Embryonic facial prominence (tissue), 1 donor: ENCODE results near the gene FCAR.
"Not testable (repeated sequence)": the region's sequence is repeated elsewhere in the genome, so short reads cannot be mapped to it uniquely, and the experiment has no call there.

ENCODE experiments used
- DNase-seq: peaks from one replicate; pipeline ENCODE4 v3.0.0-alpha.2; 2016; ENCODE audit errors: extremely low spot score

FCAR gene

GRCh38 chr19:54873990-54874389 is at the start of gene FCAR:
TSS of gene FCAR (plus strand) at chr19:54874235. CDS start at chr19:54874290, 55 bp downstream.
- no peak for DNase-seq

GRCh38 chr19:54824416-54824815 is 49.6 kb upstream of the FCAR start:
- not testable (repeated sequence) for DNase-seq

- not testable (repeated sequence) for DNase-seq
Measured at GRCh38 chr19:54825326-54825725, 48.7 kb upstream of the FCAR start.

GRCh38 chr19:54828064-54828463 is 46.0 kb upstream of the FCAR start:
- DNase-seq = not testable (repeated sequence)

- not testable (repeated sequence) for DNase-seq
Measured at GRCh38 chr19:54832496-54832895, 41.5 kb upstream of the FCAR start, which contains the start of gene KIR2DS4. TSS of gene KIR2DS4 (plus strand) at chr19:54832676.

GRCh38 chr19:54835126-54835525 is 38.9 kb upstream of the FCAR start:
- DNase-seq = not testable (repeated sequence)

GRCh38 chr19:54837522-54837921 is 36.5 kb upstream of the FCAR start:
- not testable (repeated sequence) for DNase-seq

GRCh38 chr19:54843171-54843570 is 30.9 kb upstream of the FCAR start:
- not testable (repeated sequence) for DNase-seq

GRCh38 chr19:54850061-54850640 is 23.9 kb upstream of the FCAR start, which contains the start of gene KIR3DL2:
TSS of gene KIR3DL2 (plus strand) at chr19:54850443. CDS start at chr19:54850476, 33 bp downstream.
- DNase-seq = not testable (repeated sequence)

- no peak for DNase-seq
Measured at GRCh38 chr19:54850930-54851329, 23.1 kb upstream of the FCAR start.

- no peak for DNase-seq
Measured at GRCh38 chr19:54851353-54851752, 22.7 kb upstream of the FCAR start.

- DNase-seq = not testable (repeated sequence)
Measured at GRCh38 chr19:54855241-54855640, 18.8 kb upstream of the FCAR start.

GRCh38 chr19:54858476-54858875 is 15.6 kb upstream of the FCAR start:
- DNase-seq = not testable (repeated sequence)

GRCh38 chr19:54859421-54859820 is 14.6 kb upstream of the FCAR start:
- not testable (repeated sequence) for DNase-seq

GRCh38 chr19:54863459-54863858 is 10.6 kb upstream of the FCAR start:
- not testable (repeated sequence) for DNase-seq

GRCh38 chr19:54871696-54872095 is 2.3 kb upstream of the FCAR start:
- DNase-seq = no peak

GRCh38 chr19:54875506-54875905 is 1.5 kb downstream of the FCAR start:
- DNase-seq = no peak

- no peak for DNase-seq
Measured at GRCh38 chr19:54877471-54877870, 3.4 kb downstream of the FCAR start.

- no peak for DNase-seq
Measured at GRCh38 chr19:54881884-54882283, 7.8 kb downstream of the FCAR start.

GRCh38 chr19:54882758-54883157 is 8.7 kb downstream of the FCAR start:
- no peak for DNase-seq

GRCh38 chr19:54883228-54883627 is 9.2 kb downstream of the FCAR start:
- DNase-seq = no peak

- no peak for DNase-seq
Measured at GRCh38 chr19:54888239-54888638, 14.2 kb downstream of the FCAR start.

GRCh38 chr19:54889566-54889965 is 15.5 kb downstream of the FCAR start:
- DNase-seq = no peak

GRCh38 chr19:54893406-54893805 is 19.4 kb downstream of the FCAR start:
- no peak for DNase-seq
